GM12878 (cell line): Measurements from ENCODE around the gene C1R. TPM values are rescaled to one million over a fixed set of nuclear protein-coding genes. Genes with fewer than 3 reads are reported as not detected.

Experiments used
- ATAC-seq: fragments of 200-7000 bp; cut with Tn5 transposase; 3 replicates; pipeline ENCODE4 v1.9.1; 2020; ENCODE audit warnings: mild to moderate bottlenecking, moderate library complexity
- BruUV-seq: library from RNA; stranded (reverse); fragments of 400-500 nt; replicated peaks from 2 replicates; lab custom pipeline; 2021; lab: Mats Ljungman, UMichigan
- CTCF ChIA-PET: fragments of 300-600 bp; sonication (Branson Sonifier 250); formaldehyde crosslinking; extraction: SDS; loops from one replicate; lab custom pipeline; 2021; ENCODE audit warnings: inconsistent platforms; lab: Yijun Ruan, JAX
- POLR2A ChIA-PET: fragments of 350-600 bp; formaldehyde crosslinking; extraction: SDS; loops from one replicate; lab custom pipeline; 2021; ENCODE audit warnings: inconsistent platforms; lab: Charles Lee
- RAD21 ChIA-PET: fragments of 300-600 bp; sonication (Branson Sonifier 250); formaldehyde crosslinking; loops from one replicate; lab custom pipeline; 2023; ENCODE audit warnings: antibody characterized with exemption; ENCODE audit not compliant: unreplicated experiment; lab: Charles Lee
- SMC1A ChIA-PET: fragments of 300-600 bp; sonication (Branson Sonifier 250); formaldehyde crosslinking; loops from one replicate; lab custom pipeline; 2023; ENCODE audit not compliant: unreplicated experiment, uncharacterized antibody; lab: Charles Lee
- DNase-seq: peaks from one replicate; pipeline ENCODE4 v3.0.0-alpha.2; 2011; ENCODE audit warnings: low read depth, low spot score
- FAIRE-seq: peaks from 3 replicates; lab custom pipeline; 2011; peaks lifted over from hg19 to GRCh38; lab: Jason Lieb, UNC
- H2AFZ ChIP-seq: 2 replicates; pipeline ENCODE4 v1.6.0; 2011; ENCODE audit warnings: low read depth, low read length, control low read depth; ENCODE audit not compliant: control insufficient read depth
- H3K27ac ChIP-seq: 2 replicates; pipeline ENCODE4 v1.5.1; 2011; ENCODE audit warnings: control low read depth; ENCODE audit not compliant: control insufficient read depth, insufficient read depth
- H3K27me3 ChIP-seq, 2 experiments: replicated peaks in 1 of 2; 2 replicates each; pipeline versions ENCODE4 v1.6.0 to v1.6.1; 2011; ENCODE audit warnings: low read length in 1 of 2; ENCODE audit not compliant: control insufficient read depth in 2 of 2, insufficient read depth in 2 of 2
- H3K36me3 ChIP-seq, 2 experiments: 2 replicates each; pipeline ENCODE4 v1.5.1; 2011; ENCODE audit warnings: low read length in 1 of 2; ENCODE audit not compliant: control insufficient read depth in 2 of 2, insufficient read depth in 2 of 2
- H3K4me1 ChIP-seq: 2 replicates; pipeline ENCODE4 v1.6.1; 2011; ENCODE audit warnings: mild to moderate bottlenecking, low read length, moderate library complexity, mixed read lengths; ENCODE audit not compliant: control insufficient read depth, insufficient read depth
- H3K4me2 ChIP-seq: 2 replicates; pipeline ENCODE4 v1.6.0; 2011; ENCODE audit warnings: control low read depth; ENCODE audit not compliant: control insufficient read depth, insufficient read depth
- H3K4me3 ChIP-seq: fragments of 200-600 bp; sonication (generic); 2 replicates; pipeline ENCODE4 v1.5.1; 2016
- H3K79me2 ChIP-seq: 2 replicates; pipeline ENCODE4 v1.6.0; 2011; ENCODE audit warnings: low read length; ENCODE audit not compliant: control insufficient read depth, insufficient read depth
- H3K9ac ChIP-seq: 2 replicates; pipeline ENCODE4 v1.8.0; 2011; ENCODE audit warnings: low read length, control low read depth, mixed read lengths; ENCODE audit not compliant: control insufficient read depth, insufficient read depth
- H3K9me3 ChIP-seq: replicated peaks from 3 replicates; pipeline ENCODE4 v1.5.1; 2011; ENCODE audit warnings: mild to moderate bottlenecking, low read length; ENCODE audit not compliant: control insufficient read depth, insufficient read depth
- H4K20me1 ChIP-seq: 2 replicates; pipeline ENCODE4 v1.6.0; 2011; ENCODE audit not compliant: control insufficient read depth, insufficient read depth
- CBFB ChIP-seq: IDR thresholded peaks from 2 replicates; pipeline ENCODE4 v1.6.1; 2016; ENCODE audit warnings: antibody characterized with exemption, low read depth
- CREB1 ChIP-seq: IDR thresholded peaks from 2 replicates; pipeline ENCODE4 v1.6.1; 2012; ENCODE audit warnings: low read depth, mild to moderate bottlenecking, inconsistent platforms
- GABPA ChIP-seq: IDR thresholded peaks from 2 replicates; pipeline ENCODE4 v1.6.1; 2014; ENCODE audit warnings: antibody characterized with exemption, low read depth, mild to moderate bottlenecking, inconsistent platforms
- MXI1 ChIP-seq: fragments of 150-350 bp; IDR thresholded peaks from 2 replicates; pipeline ENCODE4 v1.6.1; 2011; ENCODE audit warnings: low read depth, mild to moderate bottlenecking, inconsistent platforms, low read length, improper control_type of control experiment
- MYB ChIP-seq: fragments of 150-350 bp; IDR thresholded peaks from 2 replicates; pipeline ENCODE4 v1.6.1; 2014; ENCODE audit warnings: mild to moderate bottlenecking, low read depth, low read length, borderline replicate concordance
- PAX5 ChIP-seq: IDR thresholded peaks from 2 replicates; pipeline ENCODE4 v1.6.1; 2011; ENCODE audit warnings: low read depth, low read length, borderline replicate concordance
- SUZ12 ChIP-seq: fragments of 200-600 bp; sonication (generic); IDR thresholded peaks from one replicate; pipeline ENCODE4 v1.6.1; 2018; ENCODE audit warnings: antibody characterized with exemption, mild to moderate bottlenecking; ENCODE audit not compliant: unreplicated experiment
- ZNF207 ChIP-seq: fragments of 450-650 bp; IDR thresholded peaks from 2 replicates; pipeline ENCODE4 v1.6.1; 2014; ENCODE audit warnings: antibody characterized with exemption, mild to moderate bottlenecking, borderline replicate concordance
- ZSCAN29 ChIP-seq: fragments of 450-650 bp; IDR thresholded peaks from 2 replicates; pipeline ENCODE4 v1.6.1; 2017; ENCODE audit warnings: mild to moderate bottlenecking, moderate library complexity
- WGBS: methylation state at CpG from one replicate; pipeline ENCODE4 v1.1.6; 2016; ENCODE audit warnings: low lambda C conversion rate; ENCODE audit not compliant: insufficient replicate concordance, insufficient coverage; ENCODE audit errors: missing lambda C conversion rate; 5-methylcytosine and 5-hydroxymethylcytosine counted together
- in situ Hi-C: fragments of 300-500 bp; cut with MboI; formaldehyde crosslinking; loops from 9 replicates; pipeline ENCODE4 v1.14.3; 2018; ENCODE audit warnings: mixed read lengths
- intact Hi-C: fragments of 100-400 bp; cut with micrococcal nuclease; formaldehyde crosslinking; loops from one replicate; pipeline ENCODE4 v1.14.2; 2022; ENCODE audit not compliant: unreplicated experiment
- polyA plus RNA-seq, 11 experiments: library from polyadenylated mRNA; depleted of rRNA in 4 of 11; unstranded in 6 of 11; stranded (reverse) in 5 of 11; fragments of >200 nt; fragmentation: Nextera tagmentation in 4 of 11; fragmentation: Illumina TruSeq in 1 of 11; extraction: Ambion mirVana in 4 of 11; extraction: Trizol in 1 of 11; gene quantifications; 1 replicate in 1 of 11; 2 replicates in 10 of 11; pipeline versions ENCODE4 v1.2.1 to v1.2.3, GENCODE V29; 2011 to 2016; ENCODE audit warnings: inconsistent platforms in 2 of 11, missing spikeins in 2 of 11, low read depth in 1 of 11
- total RNA-seq, 4 experiments: library from RNA; depleted of rRNA in 3 of 4; stranded (reverse); fragments of >200 nt in 3 of 4; fragmentation: Illumina TruSeq in 1 of 4; extraction: Trizol in 1 of 4; gene quantifications; 2 replicates each; pipeline versions ENCODE4 v1.2.1 to v1.2.3, GENCODE V29; 2013 to 2021
- TF ChIP-seq, protein P1 (sequence below): fragments of 450-650 bp; IDR thresholded peaks from 2 replicates; pipeline ENCODE4 v1.6.1; 2017; ENCODE audit warnings: low read depth, mild to moderate bottlenecking, moderate library complexity
- TF ChIP-seq, protein P2 (sequence below): IDR thresholded peaks from 2 replicates; pipeline ENCODE4 v1.6.1; 2012; ENCODE audit warnings: low read length, inconsistent platforms

The C1R gene
- total and polyA plus RNA-seq, 10 of the 15 experiments (the other 5 are each of a cell fraction or from before 2014, with no cell fraction given): 0.31 to 1.9 (median 0.96) TPM; not detected in 1

DNA sequence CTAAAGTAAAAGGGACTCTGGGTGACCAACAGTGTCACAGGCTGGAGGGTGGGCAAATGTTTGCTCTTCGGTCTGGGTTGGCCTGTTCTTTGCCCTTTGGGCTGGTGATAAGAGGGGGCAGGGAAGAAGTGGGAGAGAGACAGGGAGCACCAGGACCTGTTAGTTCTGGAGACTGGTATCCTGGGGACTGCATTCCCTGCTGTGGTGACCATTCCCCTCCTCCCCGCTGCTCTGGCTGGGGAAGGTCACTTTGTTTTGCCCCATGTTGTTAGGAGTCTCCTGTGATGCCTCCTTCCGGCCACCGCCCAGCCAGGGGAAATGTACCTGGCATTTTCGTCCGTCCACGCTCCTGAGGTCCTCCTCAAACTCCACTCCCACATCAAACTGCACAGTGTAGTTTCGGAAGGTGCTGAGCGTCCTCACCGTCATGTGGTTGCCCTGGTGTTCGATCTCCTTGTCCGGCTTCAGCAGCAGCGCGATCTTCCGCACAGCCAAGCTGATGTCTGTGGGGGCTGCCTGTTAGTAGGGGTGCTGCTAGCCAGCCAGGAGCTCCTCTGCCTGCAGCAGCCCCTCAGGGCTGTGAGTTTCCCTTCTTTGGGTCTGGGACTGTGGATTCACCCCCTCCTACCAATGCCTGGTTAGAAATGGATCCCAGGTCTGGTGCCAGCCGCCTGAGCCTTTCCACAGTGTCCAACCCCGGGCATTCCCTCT lies 35.8 kb upstream of the C1R start (continued):
- TF ChIP-seq ZNF207 (no peak), ZSCAN29 (no peak), MYB (no peak), PAX5 (no peak), CREB1 (no peak)
- TF ChIP-seq, all 136 proteins: peak for 0

DNA sequence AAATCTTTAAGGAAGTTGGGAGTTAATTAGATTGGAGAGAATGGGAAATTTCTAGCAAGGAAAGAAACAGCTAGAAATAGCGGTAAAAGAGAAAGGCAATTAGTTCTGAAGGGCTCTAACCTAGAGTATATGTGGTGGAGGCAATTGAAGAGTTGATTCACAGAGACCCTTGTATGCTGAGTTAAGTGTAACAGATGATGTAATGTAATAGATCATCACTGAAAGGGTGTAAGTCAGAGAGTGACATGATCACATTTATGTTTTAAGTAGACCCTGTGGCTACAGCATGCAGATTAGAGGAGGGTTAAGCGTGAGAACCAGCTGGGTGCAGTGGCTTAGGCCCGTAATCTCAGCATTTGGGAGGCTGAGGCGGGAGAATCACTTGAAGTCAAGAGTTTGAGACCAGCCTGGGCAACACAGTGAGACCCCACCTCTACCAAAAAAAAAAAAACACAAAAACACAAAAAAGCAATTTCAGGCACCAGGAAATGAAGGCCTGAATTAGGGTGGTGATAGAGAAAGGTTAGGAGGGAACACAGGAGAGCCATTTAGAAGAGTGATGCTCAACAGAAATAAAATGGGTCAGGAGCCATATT lies 33.5 kb upstream of the C1R start:
- SMC1A ChIA-PET: interaction anchor here (0.7 to 1.2 kb wide), 3 partner anchors 9 to 19 kb away, joined by 3 to 4 read pairs (median 3); no protein-coding TSS in a partner anchor
- intact Hi-C loops: no loop called here
- no peak overlapping the region for H3K4me2 ChIP-seq

More for the DNA sequence above, 33.5 kb upstream of the C1R start:
- Histone ChIP-seq H3K9me3 (no peaks in the 10 kb centered on the region), H3K9ac (no peak overlapping the region), H3K27ac (no peak overlapping the region), H3K79me2 (no peaks in the 10 kb centered on the region), H3K36me3 (no peaks in the 10 kb centered on the region; a peak in 1 of 4 replicates), H3K4me1 (peaks cover 3% of the 10 kb centered on the region), H4K20me1 (no peaks in the 10 kb centered on the region), H3K4me3 (no peak overlapping the region), H2AFZ (no peak overlapping the region), H3K27me3 (no peaks in the 10 kb centered on the region)
- POLR2A ChIA-PET: interaction anchor here (0.7 to 0.9 kb wide), 3 partner anchors 13 to 655 kb away, joined by 3 to 4 read pairs (median 3); no protein-coding TSS in a partner anchor
- WGBS: 86% methylated on average over 4 of the region's 4 CpGs
- RAD21 ChIA-PET: no interaction called here
- ATAC-seq (no peak), FAIRE-seq (no peak), DNase-seq (no peak)
- TF ChIP-seq SUZ12 (no peak), CBFB (no peak), GABPA (no peak), MXI1 (no peak)
- TF ChIP-seq, protein P1, sequence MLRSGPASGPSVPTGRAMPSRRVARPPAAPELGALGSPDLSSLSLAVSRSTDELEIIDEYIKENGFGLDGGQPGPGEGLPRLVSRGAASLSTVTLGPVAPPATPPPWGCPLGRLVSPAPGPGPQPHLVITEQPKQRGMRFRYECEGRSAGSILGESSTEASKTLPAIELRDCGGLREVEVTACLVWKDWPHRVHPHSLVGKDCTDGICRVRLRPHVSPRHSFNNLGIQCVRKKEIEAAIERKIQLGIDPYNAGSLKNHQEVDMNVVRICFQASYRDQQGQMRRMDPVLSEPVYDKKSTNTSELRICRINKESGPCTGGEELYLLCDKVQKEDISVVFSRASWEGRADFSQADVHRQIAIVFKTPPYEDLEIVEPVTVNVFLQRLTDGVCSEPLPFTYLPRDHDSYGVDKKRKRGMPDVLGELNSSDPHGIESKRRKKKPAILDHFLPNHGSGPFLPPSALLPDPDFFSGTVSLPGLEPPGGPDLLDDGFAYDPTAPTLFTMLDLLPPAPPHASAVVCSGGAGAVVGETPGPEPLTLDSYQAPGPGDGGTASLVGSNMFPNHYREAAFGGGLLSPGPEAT: no peak
- TF ChIP-seq, protein P2, sequence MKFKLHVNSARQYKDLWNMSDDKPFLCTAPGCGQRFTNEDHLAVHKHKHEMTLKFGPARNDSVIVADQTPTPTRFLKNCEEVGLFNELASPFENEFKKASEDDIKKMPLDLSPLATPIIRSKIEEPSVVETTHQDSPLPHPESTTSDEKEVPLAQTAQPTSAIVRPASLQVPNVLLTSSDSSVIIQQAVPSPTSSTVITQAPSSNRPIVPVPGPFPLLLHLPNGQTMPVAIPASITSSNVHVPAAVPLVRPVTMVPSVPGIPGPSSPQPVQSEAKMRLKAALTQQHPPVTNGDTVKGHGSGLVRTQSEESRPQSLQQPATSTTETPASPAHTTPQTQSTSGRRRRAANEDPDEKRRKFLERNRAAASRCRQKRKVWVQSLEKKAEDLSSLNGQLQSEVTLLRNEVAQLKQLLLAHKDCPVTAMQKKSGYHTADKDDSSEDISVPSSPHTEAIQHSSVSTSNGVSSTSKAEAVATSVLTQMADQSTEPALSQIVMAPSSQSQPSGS: no peak
- CTCF ChIA-PET: interaction anchor here (1.5 to 5.1 kb wide), 3 partner anchors 13 to 19 kb away, joined by 3 to 21 read pairs (median 6); no protein-coding TSS in a partner anchor
- in situ Hi-C loops: no loop called here
- no TSS peak for BruUV-seq
